Measurements from ENCODE around the gene DKK1. TPM values are rescaled to one million over a fixed set of nuclear protein-coding genes. Genes with fewer than 3 reads are reported as not detected.

The DKK1 gene
- total RNA-seq, 1 donor from 2014 or later, result 170 TPM

DNA sequence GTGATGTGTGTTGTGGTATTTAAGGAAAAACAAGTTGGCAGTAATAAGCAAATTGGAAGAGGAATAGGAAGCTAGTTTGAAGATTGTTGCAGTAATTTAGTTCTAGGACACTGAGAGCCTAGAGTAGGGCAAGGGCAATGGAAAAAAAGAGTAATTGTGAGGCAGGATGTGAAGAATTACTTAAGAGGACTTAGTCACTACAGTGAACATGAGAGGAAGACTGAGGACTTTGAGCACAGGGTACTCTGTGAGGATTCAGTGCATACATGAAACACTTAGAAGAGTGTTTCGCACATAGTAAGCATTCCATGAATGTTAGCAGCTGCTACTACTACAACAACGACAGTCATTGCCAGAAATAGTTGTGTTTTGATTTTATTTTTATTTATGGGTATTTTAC lies 30.9 kb upstream of the DKK1 start:
- H3K9me3 Mint-ChIP-seq (ENCODE audit: low read depth), result peaks cover 2% of the 10 kb centered on the region
- peaks cover 20% of the 10 kb centered on the region for H3K4me1 Mint-ChIP-seq (ENCODE audit: low read depth)
- H3K27ac Mint-ChIP-seq (ENCODE audit: unreplicated experiment), result no peak overlapping the region
- TF ChIP-seq, protein P1, sequence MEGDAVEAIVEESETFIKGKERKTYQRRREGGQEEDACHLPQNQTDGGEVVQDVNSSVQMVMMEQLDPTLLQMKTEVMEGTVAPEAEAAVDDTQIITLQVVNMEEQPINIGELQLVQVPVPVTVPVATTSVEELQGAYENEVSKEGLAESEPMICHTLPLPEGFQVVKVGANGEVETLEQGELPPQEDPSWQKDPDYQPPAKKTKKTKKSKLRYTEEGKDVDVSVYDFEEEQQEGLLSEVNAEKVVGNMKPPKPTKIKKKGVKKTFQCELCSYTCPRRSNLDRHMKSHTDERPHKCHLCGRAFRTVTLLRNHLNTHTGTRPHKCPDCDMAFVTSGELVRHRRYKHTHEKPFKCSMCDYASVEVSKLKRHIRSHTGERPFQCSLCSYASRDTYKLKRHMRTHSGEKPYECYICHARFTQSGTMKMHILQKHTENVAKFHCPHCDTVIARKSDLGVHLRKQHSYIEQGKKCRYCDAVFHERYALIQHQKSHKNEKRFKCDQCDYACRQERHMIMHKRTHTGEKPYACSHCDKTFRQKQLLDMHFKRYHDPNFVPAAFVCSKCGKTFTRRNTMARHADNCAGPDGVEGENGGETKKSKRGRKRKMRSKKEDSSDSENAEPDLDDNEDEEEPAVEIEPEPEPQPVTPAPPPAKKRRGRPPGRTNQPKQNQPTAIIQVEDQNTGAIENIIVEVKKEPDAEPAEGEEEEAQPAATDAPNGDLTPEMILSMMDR (IDR thresholded peaks at IDR 0.05), result no peak
- H3K27me3 Mint-ChIP-seq (ENCODE audit: low read depth), result no peaks in the 10 kb centered on the region
- H3K36me3 Mint-ChIP-seq (ENCODE audit: low read depth), result peaks cover 4% of the 10 kb centered on the region
- DNase-seq (ENCODE audit: low spot score), result no peak
- no peak overlapping the region for H3K4me3 Mint-ChIP-seq (ENCODE audit: unreplicated experiment)

DNA sequence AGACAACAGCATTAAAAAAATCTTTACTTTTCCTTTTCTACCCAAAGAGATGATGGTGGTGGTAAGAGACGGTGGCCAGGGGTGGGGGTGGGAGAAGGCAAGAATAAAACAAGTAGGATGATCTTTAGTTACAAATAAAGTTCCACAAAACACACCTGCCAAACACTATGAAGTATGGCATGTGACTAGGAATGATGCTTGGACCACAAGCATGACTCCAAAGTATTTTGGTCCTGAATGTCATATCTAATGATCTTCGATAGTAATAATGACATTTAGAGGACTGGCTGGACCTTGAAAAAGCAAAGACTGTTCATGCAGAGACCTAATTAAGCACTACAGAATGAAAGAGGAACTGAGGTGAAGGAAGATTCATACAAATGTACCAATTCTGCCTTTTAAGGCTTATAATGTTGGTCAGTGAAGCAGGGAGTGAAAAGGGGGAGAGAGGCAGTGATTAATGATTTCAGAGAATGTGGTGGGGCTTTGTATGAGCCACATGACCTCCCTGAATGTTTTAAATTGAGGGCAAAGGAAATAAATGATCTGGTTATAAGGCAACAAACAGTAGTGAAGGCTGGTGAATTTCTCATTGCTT lies 29.6 kb upstream of the DKK1 start:
- no peak overlapping the region for H3K27ac Mint-ChIP-seq (ENCODE audit: unreplicated experiment)
- H3K36me3 Mint-ChIP-seq (ENCODE audit: low read depth), result peaks cover 2% of the 10 kb centered on the region
- no peak overlapping the region for H3K4me3 Mint-ChIP-seq (ENCODE audit: unreplicated experiment)
- TF ChIP-seq, protein P1 (IDR thresholded peaks at IDR 0.05), result no peak
- no peaks in the 10 kb centered on the region for H3K9me3 Mint-ChIP-seq (ENCODE audit: low read depth)
- H3K27me3 Mint-ChIP-seq (ENCODE audit: low read depth), result no peaks in the 10 kb centered on the region
- H3K4me1 Mint-ChIP-seq (ENCODE audit: low read depth), result peaks cover 19% of the 10 kb centered on the region
- no peak for DNase-seq (ENCODE audit: low spot score)

DNA sequence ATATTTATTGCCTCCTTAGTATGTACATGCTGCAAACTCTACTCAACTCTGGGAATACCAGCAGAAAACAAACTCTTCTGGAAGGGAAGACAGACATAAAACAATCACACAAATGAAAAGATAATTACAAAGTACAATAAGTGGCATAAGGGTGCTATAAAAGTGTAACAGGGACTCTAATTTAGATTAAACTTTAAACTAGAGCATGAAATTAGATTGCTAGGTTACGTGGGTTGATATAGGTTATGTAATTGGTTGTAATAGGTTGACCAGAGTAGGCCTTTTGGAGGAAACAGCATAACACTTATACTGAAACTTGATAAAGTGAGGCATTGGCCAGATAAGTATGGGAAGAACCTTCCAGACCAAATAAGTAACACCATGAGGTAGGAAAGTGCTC lies 26.2 kb upstream of the DKK1 start:
- H3K27ac Mint-ChIP-seq (ENCODE audit: unreplicated experiment), result no peak overlapping the region

DNA sequence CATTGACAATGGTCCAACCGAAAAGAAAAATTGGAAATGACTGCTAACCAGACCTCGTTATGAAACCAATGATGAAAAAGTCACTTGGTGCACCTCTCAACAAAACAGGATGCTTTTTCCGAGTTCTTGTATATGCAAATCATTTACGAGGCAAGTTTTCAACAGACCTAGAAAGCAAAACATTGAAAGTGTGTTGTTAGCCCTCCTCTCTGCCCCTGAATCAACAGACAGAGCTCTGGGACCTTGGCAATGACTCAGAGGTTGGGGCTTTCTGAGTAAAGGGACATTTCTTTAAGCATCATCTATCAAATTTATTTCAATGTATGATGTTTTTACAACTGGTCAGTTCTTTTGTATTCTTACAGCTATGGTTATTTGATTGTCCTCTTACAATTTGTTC lies 16.3 kb upstream of the DKK1 start:
- Mint-ChIP-seq H3K4me3 (ENCODE audit: unreplicated experiment) (no peak overlapping the region), H3K27me3 (ENCODE audit: low read depth) (no peaks in the 10 kb centered on the region), H3K9me3 (ENCODE audit: low read depth) (peaks cover 3% of the 10 kb centered on the region), H3K4me1 (ENCODE audit: low read depth) (no peaks in the 10 kb centered on the region), H3K36me3 (ENCODE audit: low read depth) (peaks cover 1% of the 10 kb centered on the region), H3K27ac (ENCODE audit: unreplicated experiment) (no peak overlapping the region)
- no peak for DNase-seq (ENCODE audit: low spot score)
- TF ChIP-seq, protein P1 (IDR thresholded peaks at IDR 0.05), result no peak

More for the DNA sequence above, 26.2 kb upstream of the DKK1 start:
- no peak overlapping the region for H3K4me3 Mint-ChIP-seq (ENCODE audit: unreplicated experiment)
- peaks cover 2% of the 10 kb centered on the region for H3K36me3 Mint-ChIP-seq (ENCODE audit: low read depth)
- TF ChIP-seq, protein P1 (IDR thresholded peaks at IDR 0.05), result no peak
- no peak for DNase-seq (ENCODE audit: low spot score)
- peaks cover 4% of the 10 kb centered on the region for H3K4me1 Mint-ChIP-seq (ENCODE audit: low read depth)
- H3K27me3 Mint-ChIP-seq (ENCODE audit: low read depth), result no peaks in the 10 kb centered on the region
- no peaks in the 10 kb centered on the region for H3K9me3 Mint-ChIP-seq (ENCODE audit: low read depth)

DNA sequence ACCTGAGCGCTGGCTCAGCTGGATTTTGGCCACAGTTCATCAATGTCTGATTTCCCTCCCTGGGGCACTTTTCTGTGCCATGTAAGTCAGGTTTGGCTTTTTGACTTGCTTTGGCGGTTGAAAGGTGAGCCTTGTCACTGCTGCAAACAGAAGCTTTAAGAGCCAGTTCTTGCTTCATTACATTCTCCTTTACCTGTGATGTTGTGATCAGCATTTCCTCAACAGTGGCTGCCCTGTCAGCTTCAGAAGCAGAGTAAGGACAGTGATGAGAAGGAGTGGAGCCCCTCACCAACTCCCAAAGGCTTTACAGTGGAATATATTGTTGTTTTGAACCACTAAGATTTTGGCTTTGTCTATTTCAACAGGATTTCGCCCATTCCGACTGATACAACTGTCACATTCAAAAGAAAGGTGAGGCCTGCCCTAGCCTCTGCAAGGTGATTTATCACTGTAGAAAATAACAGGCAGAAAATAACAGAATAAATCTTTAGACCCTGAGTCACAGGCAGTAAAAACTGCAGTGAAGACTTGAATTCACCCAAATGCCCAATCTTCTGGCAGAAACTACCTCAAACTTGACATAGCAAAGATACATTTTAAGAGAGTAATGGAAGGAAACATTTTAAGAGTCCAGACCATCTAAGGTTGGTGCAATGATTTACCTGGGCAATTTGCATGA lies 13.3 kb upstream of the DKK1 start:
- Mint-ChIP-seq H3K4me1 (ENCODE audit: low read depth) (no peaks in the 10 kb centered on the region), H3K27me3 (ENCODE audit: low read depth) (no peaks in the 10 kb centered on the region), H3K9me3 (ENCODE audit: low read depth) (peaks cover 3% of the 10 kb centered on the region), H3K36me3 (ENCODE audit: low read depth) (no peaks in the 10 kb centered on the region), H3K4me3 (ENCODE audit: unreplicated experiment) (no peak overlapping the region), H3K27ac (ENCODE audit: unreplicated experiment) (no peak overlapping the region)
- TF ChIP-seq, protein P1 (IDR thresholded peaks at IDR 0.05), result no peak
- no peak for DNase-seq (ENCODE audit: low spot score)
